DND-41 (cell line): ENCODE measurements around the gene P4HB.

Experiments used
- ATAC-seq: fragments of 200-7000 bp; cut with Tn5 transposase; 3 replicates; pipeline ENCODE4 v1.9.1; 2021; ENCODE audit warnings: low read depth; ENCODE audit not compliant: insufficient read depth
- DNase-seq: peaks from one replicate; pipeline ENCODE4 v3.0.0-alpha.2; 2020
- H2AFZ ChIP-seq: 2 replicates; pipeline ENCODE4 v1.6.0; 2012; ENCODE audit warnings: low read depth, low read length
- H3K27ac ChIP-seq: 2 replicates; pipeline ENCODE4 v1.5.1; 2012; ENCODE audit warnings: low read length, inconsistent platforms
- H3K27me3 ChIP-seq: fragments of 200-600 bp; sonication (generic); 2 replicates; pipeline ENCODE4 v1.6.0; 2012; ENCODE audit warnings: low read length, mild to moderate bottlenecking, inconsistent platforms; ENCODE audit not compliant: insufficient read depth, poor library complexity
- H3K36me3 ChIP-seq: 2 replicates; pipeline ENCODE4 v1.5.1; 2012; ENCODE audit warnings: low read length, inconsistent platforms; ENCODE audit not compliant: insufficient read depth
- H3K4me1 ChIP-seq: 2 replicates; pipeline ENCODE4 v1.5.1; 2012; ENCODE audit warnings: mild to moderate bottlenecking, low read length; ENCODE audit not compliant: insufficient read depth
- H3K4me2 ChIP-seq: 2 replicates; pipeline ENCODE4 v1.6.0; 2012; ENCODE audit warnings: mild to moderate bottlenecking, moderate library complexity, low read length, inconsistent platforms; ENCODE audit not compliant: insufficient read depth
- H3K4me3 ChIP-seq, 2 experiments: fragments of 200-600 bp in 1 of 2; shearing (Covaris generic) in 1 of 2; 2 replicates each; pipeline ENCODE4 v1.5.1; 2012 to 2016; ENCODE audit warnings: inconsistent platforms in 2 of 2, low read length in 2 of 2, mild to moderate bottlenecking in 2 of 2, low read depth in 1 of 2, moderate library complexity in 1 of 2
- H3K79me2 ChIP-seq: 2 replicates; pipeline ENCODE4 v1.6.0; 2012; ENCODE audit warnings: low read length, inconsistent platforms; ENCODE audit not compliant: insufficient read depth
- H3K9ac ChIP-seq: 2 replicates; pipeline ENCODE4 v1.6.0; 2012; ENCODE audit warnings: low read depth, mild to moderate bottlenecking, inconsistent platforms, low read length, moderate library complexity
- H3K9me3 ChIP-seq: 2 replicates; pipeline ENCODE4 v1.5.1; 2012; ENCODE audit warnings: low read length, moderate library complexity, mild to moderate bottlenecking, inconsistent platforms; ENCODE audit not compliant: insufficient read depth, severe bottlenecking
- H4K20me1 ChIP-seq: 2 replicates; pipeline ENCODE4 v1.6.0; 2012; ENCODE audit warnings: low read length; ENCODE audit not compliant: insufficient read depth
- CTCF ChIP-seq: IDR thresholded peaks from 2 replicates; pipeline ENCODE4 v1.5.1; 2012; ENCODE audit warnings: borderline replicate concordance, low read length, moderate library complexity, mild to moderate bottlenecking; ENCODE audit not compliant: poor library complexity, severe bottlenecking; ENCODE audit errors: extremely low read depth
- EZH2 ChIP-seq: IDR thresholded peaks from 3 replicates; pipeline ENCODE4 v1.6.1; 2012; ENCODE audit warnings: borderline replicate concordance, low read depth, mild to moderate bottlenecking, moderate library complexity, low read length, inconsistent platforms; ENCODE audit not compliant: severe bottlenecking

P4HB gene

GRCh38 chr17:81859906-81860755 is at the start of gene P4HB:
Gene P4HB, minus strand, starts transcription at chr17:81860535. Its CDS starts 64 bp downstream, at chr17:81860471.
- peak within 1 kb of the TSS; percentile 98 for H3K4me2 ChIP-seq
- peaks cover 66% of the 10 kb centered on the region for H3K36me3 ChIP-seq
- H3K27ac ChIP-seq: peak within 1 kb of the TSS; percentile 94
- H2AFZ ChIP-seq: peak within 1 kb of the TSS; percentile 94
- DNase-seq (no peak), ATAC-seq (no peak)
- no peak for TF ChIP-seq CTCF
- no peak for TF ChIP-seq EZH2
- H3K79me2 ChIP-seq: peaks cover 86% of the 10 kb centered on the region
- H3K9ac ChIP-seq: peak within 1 kb of the TSS; percentile 82
- H3K27me3 ChIP-seq: peaks cover 3% of the 10 kb centered on the region
- H3K4me3 ChIP-seq: peak within 1 kb of the TSS; percentile 79 to 91
- H4K20me1 ChIP-seq: peaks cover 48% of the 10 kb centered on the region
- no peaks in the 10 kb centered on the region for H3K9me3 ChIP-seq
- peaks cover 54% of the 10 kb centered on the region for H3K4me1 ChIP-seq

GRCh38 chr17:81909231-81909630 is 48.9 kb upstream of the P4HB start:
- H3K27me3 ChIP-seq: no peaks in the 10 kb centered on the region
- peak overlapping the region; percentile 76 for H3K4me2 ChIP-seq
- H3K4me3 ChIP-seq: no peak overlapping the region
- ATAC-seq: no peak
- peaks cover 21% of the 10 kb centered on the region for H3K79me2 ChIP-seq
- peak overlapping the region; percentile 70; the same call in 1 of the 2 replicates for H3K9ac ChIP-seq
- no peak for DNase-seq
- peaks cover 81% of the 10 kb centered on the region for H3K36me3 ChIP-seq
- no peak for TF ChIP-seq CTCF
- TF ChIP-seq EZH2: no peak
- no peaks in the 10 kb centered on the region for H3K9me3 ChIP-seq
- H3K27ac ChIP-seq: no peak overlapping the region
- H4K20me1 ChIP-seq: peaks cover 53% of the 10 kb centered on the region
- peaks cover 25% of the 10 kb centered on the region for H3K4me1 ChIP-seq
- no peak overlapping the region for H2AFZ ChIP-seq

- no peak overlapping the region for H3K4me3 ChIP-seq
- peaks cover 81% of the 10 kb centered on the region for H3K36me3 ChIP-seq
- H2AFZ ChIP-seq: no peak overlapping the region
- no peak for DNase-seq
- peaks cover 21% of the 10 kb centered on the region for H3K79me2 ChIP-seq
- H3K9ac ChIP-seq: peak overlapping the region; percentile 70; the same call in 1 of the 2 replicates
- H3K27me3 ChIP-seq: no peaks in the 10 kb centered on the region
- H4K20me1 ChIP-seq: peaks cover 49% of the 10 kb centered on the region
- ATAC-seq: no peak
- no peak overlapping the region for H3K27ac ChIP-seq
- H3K9me3 ChIP-seq: no peaks in the 10 kb centered on the region
- H3K4me1 ChIP-seq: peaks cover 25% of the 10 kb centered on the region
- no peak for TF ChIP-seq EZH2
- no peak for TF ChIP-seq CTCF
- 0 out of 2 replicates have a peak overlapping the region, but pooled peaks have one; percentile 5 for H3K4me2 ChIP-seq
Measured at GRCh38 chr17:81908793-81909192, 48.5 kb upstream of the P4HB start.
